ENCODE measurements around the gene HAUS6. TPM values are rescaled to one million over a fixed set of nuclear protein-coding genes. Genes with fewer than 3 reads are reported as not detected.
"Not testable (repeated sequence)": the region's sequence is repeated elsewhere in the genome, so short reads cannot be mapped to it uniquely, and the experiment has no call there.

The HAUS6 gene
- total and polyA plus RNA-seq, 4 donors, result 1.4 to 9.2 (median 5.9) TPM

GRCh38 chr9:19113064-19113611 is 10.4 kb upstream of the HAUS6 start:
- H3K4me1 ChIP-seq (ENCODE audit: control insufficient read depth in 1 of 2, insufficient read depth in 2 of 2, low read length in 2 of 2); H3K27me3 ChIP-seq (ENCODE audit: control insufficient read depth in 1 of 2, insufficient read depth in 2 of 2, low read length in 1 of 2); DNase-seq; intact Hi-C loops (cut with DNase I); H3K4me3 ChIP-seq (ENCODE audit: low read length in 2 of 2); H3K27ac ChIP-seq (ENCODE audit: low read depth in 1 of 2, low read length in 2 of 2); H3K9me3 ChIP-seq (ENCODE audit: control insufficient read depth, low read length); ATAC-seq (ENCODE audit: low FRiP score): not testable (repeated sequence)
- peaks cover 3 to 10% of the 10 kb centered on the region in 2 donors for H3K36me3 ChIP-seq (ENCODE audit: control insufficient read depth in 1 of 2, insufficient read depth in 2 of 2, low read length in 1 of 2)
- WGBS, 2 donors, result 98 to 100% methylated on average over 7 of the region's 7 CpGs

DNA sequence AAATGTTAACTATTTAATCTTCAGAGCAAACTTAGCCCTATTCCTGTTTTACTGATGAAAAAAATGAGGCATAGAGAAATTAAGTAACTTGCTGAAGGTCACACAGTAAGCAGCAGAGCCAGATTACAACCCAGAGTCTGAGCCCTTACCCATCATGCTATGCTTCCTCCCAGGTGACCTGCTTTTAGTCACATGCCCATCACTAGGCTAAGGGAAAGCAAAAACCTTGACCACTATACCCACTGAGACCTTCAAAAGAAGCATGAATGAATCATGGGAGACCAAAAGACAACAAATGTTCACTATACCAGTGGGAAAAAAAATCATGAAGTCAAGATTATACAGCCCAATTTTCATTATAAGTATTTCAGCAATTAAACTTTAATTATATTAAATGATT is 5.3 kb upstream of the HAUS6 start:
- intact Hi-C loops (cut with DNase I), result loop anchor here in 1 of 2 donors (10.0 kb wide), 1 partner anchor 67 kb away; no protein-coding TSS in a partner anchor
- ATAC-seq (ENCODE audit: low FRiP score) (no peak), DNase-seq (no peak)
- Histone ChIP-seq H3K36me3 (ENCODE audit: control insufficient read depth in 1 of 2, insufficient read depth in 2 of 2, low read length in 1 of 2) (peaks cover 0 to 3% of the 10 kb centered on the region in 2 donors), H3K4me1 (ENCODE audit: control insufficient read depth in 1 of 2, insufficient read depth in 2 of 2, low read length in 2 of 2) (no peaks in the 10 kb centered on the region), H3K4me3 (ENCODE audit: low read length in 2 of 2) (no peak overlapping the region), H3K27me3 (ENCODE audit: control insufficient read depth in 1 of 2, insufficient read depth in 2 of 2, low read length in 1 of 2) (no peaks in the 10 kb centered on the region), H3K9me3 (ENCODE audit: control insufficient read depth, low read length) (no peaks in the 10 kb centered on the region), H3K27ac (ENCODE audit: low read depth in 1 of 2, low read length in 2 of 2) (no peak overlapping the region)

- no peaks in the 10 kb centered on the region for H3K4me1 ChIP-seq (ENCODE audit: control insufficient read depth in 1 of 2, insufficient read depth in 2 of 2, low read length in 2 of 2)
- intact Hi-C loops (cut with DNase I), result loop anchor here (5.0 to 10.0 kb wide), 2 partner anchors 58 to 70 kb away; no protein-coding TSS in a partner anchor
- DNase-seq (no peak), ATAC-seq (ENCODE audit: low FRiP score) (no peak)
- H3K9me3 ChIP-seq (ENCODE audit: control insufficient read depth, low read length), result no peaks in the 10 kb centered on the region
- H3K27me3 ChIP-seq (ENCODE audit: control insufficient read depth in 1 of 2, insufficient read depth in 2 of 2, low read length in 1 of 2), result no peaks in the 10 kb centered on the region
- H3K27ac ChIP-seq (ENCODE audit: low read depth in 1 of 2, low read length in 2 of 2), result no peak overlapping the region
- WGBS, 2 donors, result 69 to 70% methylated on average over 14 of the region's 14 CpGs
- no peak overlapping the region for H3K4me3 ChIP-seq (ENCODE audit: low read length in 2 of 2)
- H3K36me3 ChIP-seq (ENCODE audit: control insufficient read depth in 1 of 2, insufficient read depth in 2 of 2, low read length in 1 of 2), result no peaks in the 10 kb centered on the region
Observed at GRCh38 chr9:19104515-19105282, 2.0 kb upstream of the HAUS6 start.

- H3K27ac ChIP-seq (ENCODE audit: low read depth in 1 of 2, low read length in 2 of 2), result no peak overlapping the region
- H3K9me3 ChIP-seq (ENCODE audit: control insufficient read depth, low read length), result no peaks in the 10 kb centered on the region
- H3K36me3 ChIP-seq (ENCODE audit: control insufficient read depth in 1 of 2, insufficient read depth in 2 of 2, low read length in 1 of 2), result no peaks in the 10 kb centered on the region
- H3K4me1 ChIP-seq (ENCODE audit: control insufficient read depth in 1 of 2, insufficient read depth in 2 of 2, low read length in 2 of 2), result no peaks in the 10 kb centered on the region
- peak overlapping the region; percentile 3 to 76 for H3K4me3 ChIP-seq (ENCODE audit: low read length in 2 of 2)
- intact Hi-C loops (cut with DNase I), result loop anchor here (5.0 to 10.0 kb wide), 2 partner anchors 60 to 73 kb away; no protein-coding TSS in a partner anchor
- H3K27me3 ChIP-seq (ENCODE audit: control insufficient read depth in 1 of 2, insufficient read depth in 2 of 2, low read length in 1 of 2), result no peaks in the 10 kb centered on the region
- DNase-seq, result no peak
- ATAC-seq (ENCODE audit: low FRiP score), result peak; percentile 34
- 0 to 1% methylated on average over 21 of the region's 21 CpGs for whole genome bisulfite sequencing, 2 donors
Observed at GRCh38 chr9:19102181-19102630, 498 bp downstream of the HAUS6 start.

- no peaks in the 10 kb centered on the region for H3K36me3 ChIP-seq (ENCODE audit: control insufficient read depth in 1 of 2, insufficient read depth in 2 of 2, low read length in 1 of 2)
- DNase-seq, result no peak
- no peaks in the 10 kb centered on the region for H3K9me3 ChIP-seq (ENCODE audit: control insufficient read depth, low read length)
- no peak overlapping the region for H3K4me3 ChIP-seq (ENCODE audit: low read length in 2 of 2)
- no peaks in the 10 kb centered on the region for H3K27me3 ChIP-seq (ENCODE audit: control insufficient read depth in 1 of 2, insufficient read depth in 2 of 2, low read length in 1 of 2)
- intact Hi-C loops (cut with DNase I), result loop anchor here (5.0 to 10.0 kb wide), 2 partner anchors 61 to 74 kb away; no protein-coding TSS in a partner anchor
- no peaks in the 10 kb centered on the region for H3K4me1 ChIP-seq (ENCODE audit: control insufficient read depth in 1 of 2, insufficient read depth in 2 of 2, low read length in 2 of 2)
- no peak overlapping the region for H3K27ac ChIP-seq (ENCODE audit: low read depth in 1 of 2, low read length in 2 of 2)
- WGBS, 2 donors, result 89% methylated on average over 8 of the region's 8 CpGs
- no peak for ATAC-seq (ENCODE audit: low FRiP score)
Observed at GRCh38 chr9:19101203-19101602, 1.5 kb downstream of the HAUS6 start.

DNA sequence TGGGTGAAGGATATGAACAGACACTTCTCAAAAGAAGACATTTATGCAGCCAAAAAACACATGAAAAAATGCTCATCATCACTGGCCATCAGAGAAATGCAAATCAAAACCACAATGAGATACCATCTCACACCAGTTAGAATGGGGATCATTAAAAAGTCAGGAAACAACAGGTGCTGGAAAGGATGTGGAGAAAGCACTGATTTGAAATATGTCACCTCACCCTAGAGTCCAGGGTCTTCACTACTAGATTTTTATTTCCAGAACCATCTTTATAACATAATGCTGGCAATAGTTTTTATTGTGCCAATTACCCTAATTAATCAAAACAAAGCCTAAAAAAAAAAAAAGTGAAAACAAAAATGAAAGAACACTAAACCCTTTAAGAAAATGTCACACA is 5.3 kb downstream of the HAUS6 start:
- H3K36me3 ChIP-seq (ENCODE audit: control insufficient read depth in 1 of 2, insufficient read depth in 2 of 2, low read length in 1 of 2); H3K27me3 ChIP-seq (ENCODE audit: control insufficient read depth in 1 of 2, insufficient read depth in 2 of 2, low read length in 1 of 2); H3K4me1 ChIP-seq (ENCODE audit: control insufficient read depth in 1 of 2, insufficient read depth in 2 of 2, low read length in 2 of 2); DNase-seq; H3K9me3 ChIP-seq (ENCODE audit: control insufficient read depth, low read length); H3K4me3 ChIP-seq (ENCODE audit: low read length in 2 of 2); ATAC-seq (ENCODE audit: low FRiP score); H3K27ac ChIP-seq (ENCODE audit: low read depth in 1 of 2, low read length in 2 of 2): not testable (repeated sequence)
- intact Hi-C loops (cut with DNase I), result loop anchor here in 1 of 2 donors (10.0 kb wide), 1 partner anchor 357 kb away; no protein-coding TSS in a partner anchor

DNA sequence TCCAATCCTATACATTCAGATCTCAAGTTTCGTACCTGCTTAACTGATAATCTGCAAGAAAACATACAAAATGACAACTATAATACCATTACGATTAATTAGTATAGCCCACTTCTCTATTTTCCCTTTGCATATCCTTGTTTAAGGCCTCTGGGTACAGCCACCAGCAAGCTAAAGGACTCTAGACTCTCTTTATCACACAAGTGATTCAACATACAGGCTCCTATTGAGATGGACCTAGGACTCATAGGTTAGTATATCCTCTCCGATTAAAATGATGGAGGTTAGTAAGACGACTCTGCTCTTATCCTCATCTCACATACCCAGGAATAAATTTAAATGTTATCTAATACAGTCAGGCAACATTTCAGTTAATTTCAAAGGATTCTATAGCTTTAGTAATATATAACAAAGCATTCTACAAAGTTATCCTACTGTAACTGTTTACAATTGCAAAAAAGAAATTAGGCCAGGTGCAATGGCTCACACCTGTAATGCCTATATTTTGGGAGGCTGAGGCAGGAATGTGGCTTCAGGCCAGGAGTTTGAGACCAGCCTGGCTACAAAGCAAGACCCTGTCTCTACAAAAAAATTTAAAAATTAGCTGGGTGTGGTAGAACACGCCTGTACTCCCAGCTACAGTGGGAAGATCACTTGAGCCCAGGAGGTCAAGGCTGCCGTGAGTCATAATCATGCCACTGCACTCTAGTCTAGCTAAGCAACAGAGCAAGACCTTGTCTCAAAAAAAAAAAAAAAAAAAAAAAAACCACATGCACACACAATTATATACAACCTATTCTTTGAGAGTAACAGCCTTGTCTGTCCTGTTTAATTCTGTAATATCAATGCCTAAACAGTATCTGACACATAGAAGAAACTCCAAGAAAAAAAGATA is 15.4 kb downstream of the HAUS6 start:
- DNase-seq (no peak), ATAC-seq (ENCODE audit: low FRiP score) (no peak)
- intact Hi-C loops (cut with DNase I), result no loop called here
- WGBS, 2 donors, result 82 to 90% methylated on average over 6 of the region's 6 CpGs
- no peaks in the 10 kb centered on the region for H3K9me3 ChIP-seq (ENCODE audit: control insufficient read depth, low read length)
- no peak overlapping the region for H3K4me3 ChIP-seq (ENCODE audit: low read length in 2 of 2)
- no peaks in the 10 kb centered on the region for H3K27me3 ChIP-seq (ENCODE audit: control insufficient read depth in 1 of 2, insufficient read depth in 2 of 2, low read length in 1 of 2)
- peaks cover 0 to 2% of the 10 kb centered on the region in 2 donors for H3K36me3 ChIP-seq (ENCODE audit: control insufficient read depth in 1 of 2, insufficient read depth in 2 of 2, low read length in 1 of 2)
- no peaks in the 10 kb centered on the region for H3K4me1 ChIP-seq (ENCODE audit: control insufficient read depth in 1 of 2, insufficient read depth in 2 of 2, low read length in 2 of 2)
- no peak overlapping the region for H3K27ac ChIP-seq (ENCODE audit: low read depth in 1 of 2, low read length in 2 of 2)

- Histone ChIP-seq H3K27ac (ENCODE audit: low read depth in 1 of 2, low read length in 2 of 2) (no peak overlapping the region), H3K4me3 (ENCODE audit: low read length in 2 of 2) (no peak overlapping the region), H3K9me3 (ENCODE audit: control insufficient read depth, low read length) (no peaks in the 10 kb centered on the region), H3K27me3 (ENCODE audit: control insufficient read depth in 1 of 2, insufficient read depth in 2 of 2, low read length in 1 of 2) (no peaks in the 10 kb centered on the region), H3K4me1 (ENCODE audit: control insufficient read depth in 1 of 2, insufficient read depth in 2 of 2, low read length in 2 of 2) (no peaks in the 10 kb centered on the region), H3K36me3 (ENCODE audit: control insufficient read depth in 1 of 2, insufficient read depth in 2 of 2, low read length in 1 of 2) (peaks cover 0 to 2% of the 10 kb centered on the region in 2 donors)
- DNase-seq, result no peak
- intact Hi-C loops (cut with DNase I), result no loop called here
- ATAC-seq (ENCODE audit: low FRiP score), result no peak
- WGBS, 2 donors, result 70 to 82% methylated on average over 2 of the region's 2 CpGs
Observed at GRCh38 chr9:19085295-19085694, 17.4 kb downstream of the HAUS6 start.
